Nephron progenitor cell (in vitro differentiated cells): ENCODE results near the gene CAMTA1.
A peak's percentile ranks its signal among the peaks of the same experiment; 100 is the strongest.

Experiments
- DNase-seq: peaks from one replicate; pipeline ENCODE4 v3.0.0; 2021
- H3K27ac Mint-ChIP-seq: 2 replicates; pipeline ENCODE4 v1.8.0; 2021; ENCODE audit warnings: mild to moderate bottlenecking, moderate library complexity, mixed read lengths
- H3K27me3 Mint-ChIP-seq: 2 replicates; pipeline ENCODE4 v1.8.0; 2021; ENCODE audit warnings: mild to moderate bottlenecking, low read depth, mixed read lengths; ENCODE audit not compliant: poor library complexity
- H3K36me3 Mint-ChIP-seq: 2 replicates; pipeline ENCODE4 v1.8.0; 2021; ENCODE audit warnings: low read depth, mixed read lengths
- H3K4me1 Mint-ChIP-seq: 2 replicates; pipeline ENCODE4 v1.8.0; 2021; ENCODE audit warnings: mixed read lengths
- H3K4me3 Mint-ChIP-seq: 2 replicates; pipeline ENCODE4 v1.8.0; 2021; ENCODE audit warnings: mild to moderate bottlenecking, moderate library complexity, mixed read lengths
- H3K9me3 Mint-ChIP-seq: 2 replicates; pipeline ENCODE4 v1.8.0; 2021; ENCODE audit warnings: mild to moderate bottlenecking, moderate library complexity, mixed read lengths
- CTCF ChIP-seq: fragments of 200-600 bp; sonication (generic); IDR thresholded peaks from 2 replicates; pipeline ENCODE4 v1.5.0; 2021; ENCODE audit warnings: antibody characterized with exemption

CAMTA1 gene

DNA sequence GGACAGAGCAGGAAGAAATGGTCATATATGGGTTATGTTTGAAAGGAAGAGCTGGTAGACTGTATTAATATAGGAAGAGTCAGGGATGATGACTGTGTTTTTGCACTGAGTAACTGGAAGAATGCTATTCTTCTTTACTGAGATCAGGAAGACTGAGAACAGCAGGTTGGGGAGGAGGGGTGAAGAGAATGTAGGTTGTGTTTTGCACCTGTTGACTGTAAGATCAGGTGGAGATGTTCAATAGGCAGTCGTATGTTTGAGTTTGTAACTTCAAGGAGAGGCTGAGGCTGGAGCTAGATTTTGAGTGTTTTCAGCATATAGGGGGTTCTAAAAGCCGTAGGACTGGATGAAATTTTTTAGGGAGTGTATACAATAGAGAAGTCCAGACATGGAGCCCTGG is 97.2 kb downstream of the CAMTA1 start:
- H3K4me1 Mint-ChIP-seq, result peaks cover 7% of the 10 kb centered on the region
- no peak overlapping the region for H3K27ac Mint-ChIP-seq
- H3K27me3 Mint-ChIP-seq, result no peaks in the 10 kb centered on the region
- peaks cover 7% of the 10 kb centered on the region for H3K36me3 Mint-ChIP-seq
- no peak for TF ChIP-seq CTCF
- H3K9me3 Mint-ChIP-seq, result no peaks in the 10 kb centered on the region
- no peak overlapping the region for H3K4me3 Mint-ChIP-seq
- DNase-seq, result no peak

DNA sequence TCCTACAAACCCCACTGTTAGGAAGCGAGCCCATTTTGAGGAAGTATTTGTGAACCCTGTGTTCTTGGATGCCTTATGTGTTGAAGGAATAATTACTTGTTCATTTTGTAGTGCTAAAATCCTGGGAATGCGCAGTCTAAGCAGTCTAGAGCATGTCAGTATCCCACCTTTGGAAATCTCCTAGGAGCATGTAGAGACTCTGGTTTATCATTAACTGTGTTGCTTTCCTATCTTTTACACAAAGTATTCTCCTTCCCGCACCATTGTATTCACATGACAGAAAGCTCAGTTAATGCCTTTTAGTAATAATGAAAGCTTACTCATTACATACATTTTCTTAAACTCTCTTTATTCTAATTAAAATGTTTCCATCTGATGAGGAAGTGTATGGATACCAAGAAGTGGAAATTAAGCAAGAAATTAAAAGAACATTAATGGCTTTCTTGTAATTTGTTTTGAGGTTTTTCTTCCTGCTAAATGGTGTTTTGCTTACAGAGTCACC is 99.4 kb downstream of the CAMTA1 start:
- DNase-seq, result no peak
- peaks cover 7% of the 10 kb centered on the region for H3K4me1 Mint-ChIP-seq
- TF ChIP-seq CTCF, result no peak
- no peak overlapping the region for H3K27ac Mint-ChIP-seq
- H3K4me3 Mint-ChIP-seq, result no peak overlapping the region
- H3K9me3 Mint-ChIP-seq, result no peaks in the 10 kb centered on the region
- no peaks in the 10 kb centered on the region for H3K27me3 Mint-ChIP-seq
- peaks cover 5% of the 10 kb centered on the region for H3K36me3 Mint-ChIP-seq

DNA sequence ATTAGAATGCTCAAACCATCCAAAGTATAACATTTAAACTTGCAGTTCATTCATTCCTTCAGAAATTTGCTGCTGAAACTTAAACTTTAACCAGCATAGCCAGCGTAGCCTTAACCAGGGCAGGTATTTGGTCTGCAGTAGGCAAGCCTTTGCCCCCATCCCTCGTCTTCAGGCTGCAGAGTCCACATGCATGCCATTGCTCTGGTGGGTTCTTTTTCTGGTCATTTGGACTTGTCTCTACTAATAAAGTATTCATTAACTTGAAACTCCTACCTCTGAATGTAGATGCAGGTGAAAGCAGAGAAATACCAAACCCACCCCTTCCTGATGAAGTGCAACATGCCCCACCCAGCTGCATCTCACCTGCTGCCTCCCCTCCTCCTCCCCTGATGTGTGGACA is 100.2 kb downstream of the CAMTA1 start:
- DNase-seq, result no peak
- peaks cover 7% of the 10 kb centered on the region for H3K4me1 Mint-ChIP-seq
- peaks cover 5% of the 10 kb centered on the region for H3K36me3 Mint-ChIP-seq
- H3K4me3 Mint-ChIP-seq, result no peak overlapping the region
- no peak for TF ChIP-seq CTCF
- no peaks in the 10 kb centered on the region for H3K9me3 Mint-ChIP-seq
- no peak overlapping the region for H3K27ac Mint-ChIP-seq
- no peaks in the 10 kb centered on the region for H3K27me3 Mint-ChIP-seq

GRCh38 chr1:6886523-6886922 is 101.3 kb downstream of the CAMTA1 start:
- H3K36me3 Mint-ChIP-seq, result no peaks in the 10 kb centered on the region
- TF ChIP-seq CTCF, result no peak
- no peaks in the 10 kb centered on the region for H3K4me1 Mint-ChIP-seq
- no peaks in the 10 kb centered on the region for H3K27me3 Mint-ChIP-seq
- no peak overlapping the region for H3K27ac Mint-ChIP-seq
- no peak overlapping the region for H3K4me3 Mint-ChIP-seq
- H3K9me3 Mint-ChIP-seq, result no peaks in the 10 kb centered on the region
- DNase-seq, result no peak

DNA sequence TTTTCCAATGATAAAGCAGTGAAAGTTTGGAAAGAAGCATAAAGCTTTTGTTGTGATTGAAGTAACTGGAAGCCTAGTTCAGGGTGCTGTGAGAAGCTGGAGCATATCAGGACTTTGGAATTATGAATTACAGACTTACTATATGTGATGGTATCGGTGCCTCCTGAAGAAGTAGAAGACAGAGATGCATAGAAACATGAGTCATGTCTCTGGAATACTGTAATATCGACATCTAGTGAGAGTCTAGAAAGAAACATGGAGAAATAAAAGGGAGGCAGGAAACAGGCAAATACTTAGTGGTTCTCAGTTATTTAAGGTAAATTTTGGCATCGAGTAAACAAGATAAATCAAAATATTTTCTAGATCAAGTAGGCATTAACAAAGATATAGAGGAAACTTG is 103.0 kb downstream of the CAMTA1 start:
- Mint-ChIP-seq H3K36me3 (peaks cover 5% of the 10 kb centered on the region), H3K4me1 (peaks cover 3% of the 10 kb centered on the region), H3K4me3 (no peak overlapping the region), H3K27me3 (no peaks in the 10 kb centered on the region), H3K9me3 (no peaks in the 10 kb centered on the region), H3K27ac (peak overlapping the region; percentile 4)
- no peak for TF ChIP-seq CTCF
- DNase-seq, result no peak

DNA sequence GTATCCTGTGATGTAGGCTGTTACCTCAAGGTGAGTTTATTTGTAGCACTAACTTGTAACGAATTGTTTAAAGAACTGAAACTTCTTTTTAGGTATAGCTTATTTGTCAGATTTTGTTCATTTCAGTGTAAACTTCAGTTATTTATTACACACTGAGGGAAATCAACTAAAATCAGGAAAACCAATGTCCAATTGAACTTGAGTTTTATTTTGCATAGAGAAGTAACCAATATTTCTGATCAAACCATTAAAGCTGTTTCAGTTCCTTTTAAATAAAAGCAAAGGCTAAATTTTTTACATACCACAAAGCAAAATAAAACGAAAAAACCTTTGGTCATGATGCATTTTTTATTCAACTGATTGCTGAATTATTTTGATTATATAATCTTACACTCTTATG is 103.6 kb downstream of the CAMTA1 start:
- H3K36me3 Mint-ChIP-seq, result peaks cover 5% of the 10 kb centered on the region
- no peak overlapping the region for H3K27ac Mint-ChIP-seq
- no peak overlapping the region for H3K4me3 Mint-ChIP-seq
- no peaks in the 10 kb centered on the region for H3K9me3 Mint-ChIP-seq
- no peak for TF ChIP-seq CTCF
- no peaks in the 10 kb centered on the region for H3K27me3 Mint-ChIP-seq
- peaks cover 9% of the 10 kb centered on the region for H3K4me1 Mint-ChIP-seq
- DNase-seq, result no peak
